Measurements from ENCODE around the gene REXO1.
A peak's percentile ranks its signal among the peaks of the same experiment; 100 is the strongest.

Gene REXO1

DNA sequence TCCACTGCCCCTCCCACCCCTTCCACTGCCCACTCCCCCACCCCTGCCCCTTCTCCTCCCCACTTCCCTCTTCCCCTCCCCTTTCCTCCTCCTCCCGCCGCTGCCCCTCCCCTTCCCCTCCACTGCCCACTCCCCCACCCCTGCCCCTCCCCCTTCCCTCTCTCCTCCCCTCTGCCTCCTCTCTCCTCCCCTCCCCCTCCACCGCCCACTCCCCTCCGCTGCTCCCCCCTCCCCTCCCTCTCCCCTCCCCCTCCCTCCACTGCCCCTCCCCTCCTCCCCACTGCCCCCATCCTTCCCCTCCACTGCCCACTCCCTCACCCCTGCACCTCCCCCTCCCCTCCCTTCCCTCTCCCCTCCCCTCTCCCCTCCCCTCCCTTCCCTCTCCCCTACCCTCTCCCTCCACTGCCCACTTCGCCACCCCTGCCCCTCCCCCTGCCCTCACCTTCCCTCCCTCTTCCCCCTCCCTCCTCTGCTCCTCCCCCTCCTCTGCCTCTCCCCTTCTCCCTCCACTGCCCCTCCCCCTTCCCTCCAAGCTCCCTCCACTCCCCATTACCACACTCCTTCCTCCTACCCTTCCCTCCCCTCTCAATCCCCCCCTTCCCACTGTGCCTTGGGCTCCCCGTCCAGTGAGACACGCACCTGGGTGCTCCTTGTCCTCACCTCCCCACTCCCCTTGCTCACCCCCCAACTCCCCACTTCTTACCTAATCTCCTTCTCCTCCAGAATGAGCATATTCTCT, 58.1 kb downstream of the REXO1 start:
- Histone ChIP-seq H3K9ac (ENCODE audit: low read depth, low read length) (no peak overlapping the region), H3K9me3 (ENCODE audit: insufficient read depth, low read length, severe bottlenecking) (no peaks in the 10 kb centered on the region), H3K4me1 (ENCODE audit: insufficient read depth, low read length) (no peaks in the 10 kb centered on the region), H3K79me2 (ENCODE audit: insufficient read depth, low read length) (no peaks in the 10 kb centered on the region), H3K36me3 (ENCODE audit: insufficient read depth, low read length) (no peaks in the 10 kb centered on the region), H3K4me3 (ENCODE audit: low read depth in 1 of 2, low read length in 2 of 2) (no peak overlapping the region), H4K20me1 (ENCODE audit: insufficient read depth, low read length) (0 out of 2 replicates have a peak, but pooled peaks cover 3% of the 10 kb centered on the region), H3K27ac (ENCODE audit: low read length) (no peak overlapping the region), H3K4me2 (ENCODE audit: insufficient read depth, low read length) (no peak overlapping the region), H2AFZ (ENCODE audit: low read depth, low read length) (no peak overlapping the region), H3K27me3 (ENCODE audit: insufficient read depth, low read length, poor library complexity) (no peaks in the 10 kb centered on the region)
- DNase-seq (no peak), ATAC-seq (ENCODE audit: insufficient read depth, low read depth) (0 out of 3 replicates have a peak, but pooled peaks have one; percentile 7)
- TF ChIP-seq EZH2 (IDR thresholded peaks at IDR 0.05; ENCODE audit: borderline replicate concordance, low read depth, low read length, severe bottlenecking): no peak
- TF ChIP-seq, protein P1, sequence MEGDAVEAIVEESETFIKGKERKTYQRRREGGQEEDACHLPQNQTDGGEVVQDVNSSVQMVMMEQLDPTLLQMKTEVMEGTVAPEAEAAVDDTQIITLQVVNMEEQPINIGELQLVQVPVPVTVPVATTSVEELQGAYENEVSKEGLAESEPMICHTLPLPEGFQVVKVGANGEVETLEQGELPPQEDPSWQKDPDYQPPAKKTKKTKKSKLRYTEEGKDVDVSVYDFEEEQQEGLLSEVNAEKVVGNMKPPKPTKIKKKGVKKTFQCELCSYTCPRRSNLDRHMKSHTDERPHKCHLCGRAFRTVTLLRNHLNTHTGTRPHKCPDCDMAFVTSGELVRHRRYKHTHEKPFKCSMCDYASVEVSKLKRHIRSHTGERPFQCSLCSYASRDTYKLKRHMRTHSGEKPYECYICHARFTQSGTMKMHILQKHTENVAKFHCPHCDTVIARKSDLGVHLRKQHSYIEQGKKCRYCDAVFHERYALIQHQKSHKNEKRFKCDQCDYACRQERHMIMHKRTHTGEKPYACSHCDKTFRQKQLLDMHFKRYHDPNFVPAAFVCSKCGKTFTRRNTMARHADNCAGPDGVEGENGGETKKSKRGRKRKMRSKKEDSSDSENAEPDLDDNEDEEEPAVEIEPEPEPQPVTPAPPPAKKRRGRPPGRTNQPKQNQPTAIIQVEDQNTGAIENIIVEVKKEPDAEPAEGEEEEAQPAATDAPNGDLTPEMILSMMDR (IDR thresholded peaks at IDR 0.05; ENCODE audit: borderline replicate concordance, extremely low read depth, low read length, poor library complexity, severe bottlenecking): no peak

DNA sequence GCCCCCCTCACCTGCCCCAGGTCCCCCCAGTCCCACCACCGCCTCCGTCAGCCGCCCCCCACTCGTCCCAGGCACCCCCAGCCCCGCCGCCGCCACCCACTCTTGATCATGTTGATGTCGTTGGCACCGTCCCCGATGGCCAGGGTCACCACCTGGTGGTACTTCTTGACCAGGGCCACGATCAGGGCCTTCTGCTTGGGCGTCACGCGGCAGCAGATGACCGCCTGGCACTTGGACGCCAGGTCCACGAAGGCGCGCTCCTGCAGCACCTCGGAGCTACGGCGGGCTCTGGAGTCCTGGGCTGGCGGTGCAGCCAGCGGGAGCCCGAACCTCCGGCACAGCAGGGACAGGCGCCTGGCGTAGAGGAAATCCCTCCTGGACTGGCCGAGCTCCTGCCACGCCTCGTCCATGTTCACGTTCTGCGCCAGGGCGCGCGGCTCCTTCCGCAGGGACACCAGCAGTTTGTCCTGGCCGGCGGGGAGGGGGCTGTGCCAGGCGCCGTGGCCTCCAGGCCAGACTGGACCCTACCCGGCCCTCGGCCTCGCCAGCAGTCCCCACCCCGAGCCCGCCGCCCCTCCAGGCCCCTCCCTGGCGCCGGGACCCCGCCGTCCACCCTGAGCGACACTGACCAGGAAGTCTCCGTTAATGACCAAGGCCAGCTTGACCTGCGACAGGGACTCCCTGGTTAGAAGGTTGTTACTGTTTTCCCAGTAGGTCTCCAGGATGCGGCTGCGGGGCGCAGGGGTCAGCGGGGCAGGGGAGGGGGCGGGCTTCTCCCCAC, 58.8 kb downstream of the REXO1 start:
- no peaks in the 10 kb centered on the region for H3K36me3 ChIP-seq (ENCODE audit: insufficient read depth, low read length)
- H3K79me2 ChIP-seq (ENCODE audit: insufficient read depth, low read length): no peaks in the 10 kb centered on the region
- no peak overlapping the region for H3K27ac ChIP-seq (ENCODE audit: low read length)
- DNase-seq (no peak), ATAC-seq (ENCODE audit: insufficient read depth, low read depth) (no peak)
- H3K27me3 ChIP-seq (ENCODE audit: insufficient read depth, low read length, poor library complexity): no peaks in the 10 kb centered on the region
- H3K4me2 ChIP-seq (ENCODE audit: insufficient read depth, low read length): no peak overlapping the region
- H3K4me1 ChIP-seq (ENCODE audit: insufficient read depth, low read length): no peaks in the 10 kb centered on the region
- H3K9me3 ChIP-seq (ENCODE audit: insufficient read depth, low read length, severe bottlenecking): no peaks in the 10 kb centered on the region
- H3K4me3 ChIP-seq (ENCODE audit: low read depth in 1 of 2, low read length in 2 of 2): no peak overlapping the region
- H4K20me1 ChIP-seq (ENCODE audit: insufficient read depth, low read length): 0 out of 2 replicates have a peak, but pooled peaks cover 3% of the 10 kb centered on the region
- TF ChIP-seq, protein P1 (IDR thresholded peaks at IDR 0.05; ENCODE audit: borderline replicate concordance, extremely low read depth, low read length, poor library complexity, severe bottlenecking): no peak
- TF ChIP-seq EZH2 (IDR thresholded peaks at IDR 0.05; ENCODE audit: borderline replicate concordance, low read depth, low read length, severe bottlenecking): no peak
- no peak overlapping the region for H3K9ac ChIP-seq (ENCODE audit: low read depth, low read length)
- no peak overlapping the region for H2AFZ ChIP-seq (ENCODE audit: low read depth, low read length)

DNA sequence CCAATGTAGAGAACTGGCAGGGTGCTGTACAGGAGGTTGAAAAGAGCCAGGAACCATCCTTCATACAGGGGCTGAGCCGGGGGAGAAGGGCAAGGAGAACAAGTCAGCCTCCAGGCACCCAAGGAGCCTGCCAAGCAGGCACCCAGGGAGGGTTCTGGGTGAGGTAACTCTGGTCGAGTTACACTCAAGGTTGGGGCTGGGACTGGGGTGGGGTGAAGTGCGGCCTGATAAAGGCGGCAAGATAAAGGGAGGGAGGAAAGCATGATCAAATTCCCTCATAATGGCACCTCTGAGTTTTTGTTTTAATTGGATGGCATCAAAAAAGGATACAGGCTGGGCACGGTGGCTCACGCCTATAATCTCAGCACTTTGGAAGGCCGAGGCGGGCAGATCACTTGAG, 61.2 kb downstream of the REXO1 start:
- H3K27ac ChIP-seq (ENCODE audit: low read length): no peak overlapping the region
- no peaks in the 10 kb centered on the region for H3K4me1 ChIP-seq (ENCODE audit: insufficient read depth, low read length)
- H4K20me1 ChIP-seq (ENCODE audit: insufficient read depth, low read length): no peaks in the 10 kb centered on the region
- no peaks in the 10 kb centered on the region for H3K36me3 ChIP-seq (ENCODE audit: insufficient read depth, low read length)
- H3K27me3 ChIP-seq (ENCODE audit: insufficient read depth, low read length, poor library complexity): no peaks in the 10 kb centered on the region
- H3K9ac ChIP-seq (ENCODE audit: low read depth, low read length): no peak overlapping the region
- no peaks in the 10 kb centered on the region for H3K9me3 ChIP-seq (ENCODE audit: insufficient read depth, low read length, severe bottlenecking)
- H3K4me2 ChIP-seq (ENCODE audit: insufficient read depth, low read length): no peak overlapping the region
- no peak overlapping the region for H2AFZ ChIP-seq (ENCODE audit: low read depth, low read length)
- ATAC-seq (ENCODE audit: insufficient read depth, low read depth) (no peak), DNase-seq (no peak)
- TF ChIP-seq, protein P1 (IDR thresholded peaks at IDR 0.05; ENCODE audit: borderline replicate concordance, extremely low read depth, low read length, poor library complexity, severe bottlenecking): no peak
- TF ChIP-seq EZH2 (IDR thresholded peaks at IDR 0.05; ENCODE audit: borderline replicate concordance, low read depth, low read length, severe bottlenecking): no peak
- no peak overlapping the region for H3K4me3 ChIP-seq (ENCODE audit: low read depth in 1 of 2, low read length in 2 of 2)
- H3K79me2 ChIP-seq (ENCODE audit: insufficient read depth, low read length): no peaks in the 10 kb centered on the region
